Vagina (tissue), 2 donors: ENCODE results near the gene CTAGE1. TPM values are rescaled to one million over a fixed set of nuclear protein-coding genes. Genes with fewer than 3 reads are reported as not detected.

ENCODE experiments used
- DNase-seq, 2 donors: peaks; one replicate each; pipeline ENCODE4 v3.0.0-alpha.2; 2017; ENCODE audit errors: extremely low spot score in 2 of 2
- H3K27ac ChIP-seq: fragments of 200-600 bp; sonication (generic); one replicate; pipeline ENCODE4 v1.5.1; 2019
- H3K27me3 ChIP-seq: fragments of 200-600 bp; sonication (generic); one replicate; pipeline ENCODE4 v1.5.1; 2019
- H3K36me3 ChIP-seq, 2 donors: fragments of 200-600 bp; sonication (generic); one replicate each; pipeline ENCODE4 v1.5.1; 2017 to 2019
- H3K4me1 ChIP-seq: fragments of 200-600 bp; sonication (generic); one replicate; pipeline ENCODE4 v1.5.1; 2019
- H3K4me3 ChIP-seq, 2 donors: fragments of 200-600 bp; sonication (generic); 1 replicate in 1 of 2; 2 replicates in 1 of 2; pipeline ENCODE4 v1.5.1; 2016 to 2019
- H3K9me3 ChIP-seq: fragments of 200-600 bp; sonication (generic); one replicate; pipeline ENCODE4 v1.5.1; 2019
- POLR2A ChIP-seq, 2 donors: fragments of 450-650 bp; IDR thresholded peaks; one replicate each; pipeline ENCODE4 v1.6.1; 2017; ENCODE audit warnings: antibody characterized with exemption in 2 of 2, mild to moderate bottlenecking in 2 of 2, moderate library complexity in 2 of 2
- POLR2AphosphoS5 ChIP-seq, 2 donors: sonication (generic); formaldehyde crosslinking; IDR thresholded peaks; one replicate each; pipeline ENCODE4 v1.9.0; 2017; ENCODE audit warnings: antibody characterized with exemption in 2 of 2, mild to moderate bottlenecking in 2 of 2, low read depth in 1 of 2; ENCODE audit not compliant: insufficient read depth in 1 of 2
- intact Hi-C: fragments of 100-400 bp; cut with DNase I; formaldehyde crosslinking; loops from one replicate; pipeline ENCODE4 v1.15.1; 2023
- total RNA-seq: library from RNA; depleted of rRNA; stranded (reverse); fragments of >200 nt; gene quantifications from one replicate; pipeline ENCODE4 v1.2.3, GENCODE V29; 2016
- TF ChIP-seq, protein P1 (sequence below), 3 experiments: fragments of 450-650 bp in 2 of 3; fragments of 200-600 bp in 1 of 3; sonication (generic) in 1 of 3; IDR thresholded peaks; one replicate each; pipeline ENCODE4 v1.5.1; 2017 to 2019; ENCODE audit warnings: antibody characterized with exemption in 3 of 3, mild to moderate bottlenecking in 2 of 3, moderate library complexity in 2 of 3

Gene CTAGE1
- total RNA-seq, 1 donor from 2014 or later = not detected

- TF ChIP-seq POLR2AphosphoS5 (IDR thresholded peaks at IDR 0.05; ENCODE audit: insufficient read depth in 1 of 2, low read depth in 1 of 2) = no peak
- no peak for TF ChIP-seq POLR2A (IDR thresholded peaks at IDR 0.05)
- TF ChIP-seq, protein P1, sequence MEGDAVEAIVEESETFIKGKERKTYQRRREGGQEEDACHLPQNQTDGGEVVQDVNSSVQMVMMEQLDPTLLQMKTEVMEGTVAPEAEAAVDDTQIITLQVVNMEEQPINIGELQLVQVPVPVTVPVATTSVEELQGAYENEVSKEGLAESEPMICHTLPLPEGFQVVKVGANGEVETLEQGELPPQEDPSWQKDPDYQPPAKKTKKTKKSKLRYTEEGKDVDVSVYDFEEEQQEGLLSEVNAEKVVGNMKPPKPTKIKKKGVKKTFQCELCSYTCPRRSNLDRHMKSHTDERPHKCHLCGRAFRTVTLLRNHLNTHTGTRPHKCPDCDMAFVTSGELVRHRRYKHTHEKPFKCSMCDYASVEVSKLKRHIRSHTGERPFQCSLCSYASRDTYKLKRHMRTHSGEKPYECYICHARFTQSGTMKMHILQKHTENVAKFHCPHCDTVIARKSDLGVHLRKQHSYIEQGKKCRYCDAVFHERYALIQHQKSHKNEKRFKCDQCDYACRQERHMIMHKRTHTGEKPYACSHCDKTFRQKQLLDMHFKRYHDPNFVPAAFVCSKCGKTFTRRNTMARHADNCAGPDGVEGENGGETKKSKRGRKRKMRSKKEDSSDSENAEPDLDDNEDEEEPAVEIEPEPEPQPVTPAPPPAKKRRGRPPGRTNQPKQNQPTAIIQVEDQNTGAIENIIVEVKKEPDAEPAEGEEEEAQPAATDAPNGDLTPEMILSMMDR (IDR thresholded peaks at IDR 0.05) = no peak
- intact Hi-C loops = no loop called here
Observed at GRCh38 chr18:22409445-22409844, 8.3 kb downstream of the CTAGE1 start.

GRCh38 chr18:22408059-22408458 is 9.7 kb downstream of the CTAGE1 start:
- Histone ChIP-seq H3K36me3 (no peaks in the 10 kb centered on the region), H3K27ac (no peak overlapping the region), H3K27me3 (no peaks in the 10 kb centered on the region), H3K4me1 (no peaks in the 10 kb centered on the region), H3K9me3 (no peaks in the 10 kb centered on the region), H3K4me3 (no peak overlapping the region)
- DNase-seq = no peak
- TF ChIP-seq, protein P1 (IDR thresholded peaks at IDR 0.05) = no peak
- TF ChIP-seq POLR2AphosphoS5 (IDR thresholded peaks at IDR 0.05; ENCODE audit: insufficient read depth in 1 of 2, low read depth in 1 of 2) = no peak
- intact Hi-C loops = no loop called here

More at GRCh38 chr18:22409445-22409844, 8.3 kb downstream of the CTAGE1 start:
- H3K27ac ChIP-seq = no peak overlapping the region
- H3K4me1 ChIP-seq = no peaks in the 10 kb centered on the region
- H3K36me3 ChIP-seq = no peaks in the 10 kb centered on the region
- no peak overlapping the region for H3K4me3 ChIP-seq
- no peak for DNase-seq
- H3K9me3 ChIP-seq = no peaks in the 10 kb centered on the region
- H3K27me3 ChIP-seq = no peaks in the 10 kb centered on the region

DNA sequence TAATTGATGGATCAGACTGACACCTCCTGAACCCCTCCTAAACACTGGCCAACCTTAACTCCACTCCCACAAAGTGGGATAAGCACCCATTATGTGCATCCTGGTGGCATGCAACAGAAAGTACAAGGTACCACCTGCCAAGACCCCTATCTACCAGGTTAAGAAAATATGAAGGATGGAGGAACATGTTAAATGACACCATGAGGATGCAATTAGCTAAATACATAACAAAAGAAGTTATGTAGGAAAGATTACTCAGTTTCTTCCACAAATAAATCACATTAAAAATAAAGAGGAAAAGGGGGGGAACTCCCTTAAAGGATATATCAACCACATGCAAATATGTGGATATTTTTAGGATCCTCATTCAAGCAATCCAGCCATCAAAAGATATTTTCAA is 12.6 kb downstream of the CTAGE1 start:
- DNase-seq = no peak
- TF ChIP-seq, protein P1 (IDR thresholded peaks at IDR 0.05) = no peak
- TF ChIP-seq POLR2AphosphoS5 (IDR thresholded peaks at IDR 0.05; ENCODE audit: insufficient read depth in 1 of 2, low read depth in 1 of 2) (no peak), POLR2A (IDR thresholded peaks at IDR 0.05) (no peak)
- H3K27ac ChIP-seq = no peak overlapping the region
- H3K27me3 ChIP-seq = no peaks in the 10 kb centered on the region
- no peaks in the 10 kb centered on the region for H3K36me3 ChIP-seq
- no peaks in the 10 kb centered on the region for H3K4me1 ChIP-seq
- intact Hi-C loops = no loop called here
- no peak overlapping the region for H3K4me3 ChIP-seq
- H3K9me3 ChIP-seq = no peaks in the 10 kb centered on the region

- Histone ChIP-seq H3K36me3 (no peaks in the 10 kb centered on the region), H3K27me3 (no peaks in the 10 kb centered on the region), H3K4me1 (no peaks in the 10 kb centered on the region), H3K9me3 (no peaks in the 10 kb centered on the region), H3K27ac (no peak overlapping the region), H3K4me3 (no peak overlapping the region)
- intact Hi-C loops = no loop called here
- no peak for DNase-seq
- TF ChIP-seq POLR2A (IDR thresholded peaks at IDR 0.05) (no peak), POLR2AphosphoS5 (IDR thresholded peaks at IDR 0.05; ENCODE audit: insufficient read depth in 1 of 2, low read depth in 1 of 2) (no peak)
- TF ChIP-seq, protein P1 (IDR thresholded peaks at IDR 0.05) = no peak
Observed at GRCh38 chr18:22403950-22404349, 13.8 kb downstream of the CTAGE1 start.

DNA sequence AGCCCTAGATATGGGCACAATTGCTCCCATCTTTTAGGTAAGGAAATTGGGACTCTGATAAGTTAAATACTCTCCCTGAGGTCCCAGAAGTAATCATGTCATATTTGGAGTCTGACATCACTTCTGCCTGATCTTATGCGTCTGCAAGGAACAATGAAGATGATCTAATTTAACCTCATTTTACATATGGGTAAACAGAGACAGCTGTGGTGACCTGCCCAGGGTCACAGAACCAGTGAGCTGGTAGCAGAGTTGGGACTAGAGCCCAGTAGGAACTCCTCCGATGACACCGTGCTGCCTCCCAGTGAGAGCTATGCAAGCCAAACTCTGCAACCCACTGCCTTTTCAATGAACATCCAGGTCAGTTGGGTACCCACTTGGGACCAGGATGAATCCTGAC is 17.8 kb downstream of the CTAGE1 start:
- no peak for DNase-seq
- no peak overlapping the region for H3K27ac ChIP-seq
- no peaks in the 10 kb centered on the region for H3K27me3 ChIP-seq
- intact Hi-C loops = no loop called here
- no peaks in the 10 kb centered on the region for H3K36me3 ChIP-seq
- H3K4me3 ChIP-seq = no peak overlapping the region
- no peaks in the 10 kb centered on the region for H3K9me3 ChIP-seq
- H3K4me1 ChIP-seq = no peaks in the 10 kb centered on the region
- TF ChIP-seq, protein P1 (IDR thresholded peaks at IDR 0.05) = no peak
- TF ChIP-seq POLR2AphosphoS5 (IDR thresholded peaks at IDR 0.05; ENCODE audit: insufficient read depth in 1 of 2, low read depth in 1 of 2) (no peak), POLR2A (IDR thresholded peaks at IDR 0.05) (no peak)
